H1 (cell line): ENCODE results near the gene PHRF1. TPM values are rescaled to one million over a fixed set of nuclear protein-coding genes. Genes with fewer than 3 reads are reported as not detected.

Experiments
- BCL11A ChIP-seq, 2 experiments: IDR thresholded peaks; one replicate each; pipeline ENCODE4 v1.6.1; 2011; ENCODE audit warnings: low read depth in 2 of 2, low read length in 2 of 2, mild to moderate bottlenecking in 2 of 2
- KDM1A ChIP-seq: fragments of 200-600, 300-600 bp; sonication (generic); IDR thresholded peaks from 2 replicates; pipeline ENCODE4 v1.7.1; 2016; ENCODE audit warnings: mild to moderate bottlenecking, low read length, borderline replicate concordance
- KDM5A ChIP-seq: fragments of 200-600 bp; IDR thresholded peaks from 2 replicates; pipeline ENCODE4 v1.7.1; 2012; ENCODE audit warnings: mild to moderate bottlenecking, low read length, inconsistent platforms, mixed read lengths
- polyA plus RNA-seq, 7 experiments: library from polyadenylated mRNA; depleted of rRNA in 3 of 7; stranded (reverse) in 5 of 7; unstranded in 2 of 7; fragments of >200 nt in 5 of 7; fragments of 200-250 nt in 2 of 7; gene quantifications; 1 replicate in 5 of 7; 2 replicates in 1 of 7; 4 replicates in 1 of 7; pipeline versions ENCODE4 v1.2.1 to v1.2.3, GENCODE V29; 2011 to 2013; ENCODE audit warnings: missing spikeins in 2 of 7, mixed read lengths in 2 of 7
- total RNA-seq: library from RNA; stranded (reverse); fragmentation: NEBNext Ultra II Directional; extraction: Animal tissue kit (Norgen Biotek cat#: 25700); gene quantifications from 2 replicates; pipeline ENCODE4 v1.2.1, GENCODE V29; 2021

Gene PHRF1
- total and polyA plus RNA-seq, 2 of the 8 experiments (the other 6 are each of a cell fraction or from before 2014, with no cell fraction given): 13.4 to 37.3 TPM

GRCh38 chr11:611001-611996, 35.0 kb downstream of the PHRF1 start (continued):
- TF ChIP-seq KDM5A (no peak), KDM1A (no peak), BCL11A (IDR thresholded peaks at IDR 0.05; ENCODE audit: low read depth in 2 of 2, low read length in 2 of 2) (no peak)
